Measurements from ENCODE around the gene TGM5.
"Not testable (repeated sequence)": the region's sequence is repeated elsewhere in the genome, so short reads cannot be mapped to it uniquely, and the experiment has no call there.

Gene TGM5

DNA sequence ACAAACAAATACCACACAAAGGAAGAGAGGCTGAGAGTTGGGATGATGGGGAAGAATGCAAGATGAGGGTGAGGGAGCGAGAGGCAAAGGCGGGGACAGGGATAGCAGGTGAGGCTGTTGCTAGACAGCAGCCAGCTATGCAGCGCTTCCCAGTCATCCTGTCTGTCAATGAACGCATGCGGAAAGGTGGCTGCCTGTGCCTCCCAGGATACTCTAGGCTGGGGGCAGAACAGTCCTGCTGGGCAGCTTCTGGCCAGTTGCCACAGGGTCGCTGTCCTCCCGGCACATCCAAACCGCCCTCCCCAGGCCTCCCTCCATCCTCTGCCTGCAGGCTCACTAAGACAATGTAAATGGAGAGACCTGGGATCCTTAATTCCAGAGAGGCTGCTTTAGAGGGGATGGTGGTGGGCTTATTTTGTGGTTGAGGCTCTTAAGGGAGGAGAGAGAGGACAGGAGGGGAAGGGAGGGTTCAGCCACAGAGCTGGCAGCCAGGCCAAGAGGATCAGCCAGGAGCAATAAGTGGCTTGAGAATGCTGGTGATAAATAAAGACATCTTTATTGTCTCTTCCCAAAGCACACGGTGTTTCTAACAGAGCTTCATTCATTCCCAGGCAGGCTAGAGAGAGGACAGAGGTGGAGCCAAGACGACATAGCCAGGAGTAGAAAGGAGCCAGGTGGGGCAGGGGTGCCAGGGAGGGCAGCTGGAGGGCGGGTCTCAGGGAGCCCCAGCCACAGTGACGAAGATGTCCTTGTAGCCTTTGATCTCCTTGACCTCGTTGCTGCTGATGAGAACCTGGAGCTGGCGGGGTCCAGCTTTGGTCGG, 9.2 kb upstream of the TGM5 start:
- no peak for DNase-seq (ENCODE audit: low read depth, low spot score)

DNA sequence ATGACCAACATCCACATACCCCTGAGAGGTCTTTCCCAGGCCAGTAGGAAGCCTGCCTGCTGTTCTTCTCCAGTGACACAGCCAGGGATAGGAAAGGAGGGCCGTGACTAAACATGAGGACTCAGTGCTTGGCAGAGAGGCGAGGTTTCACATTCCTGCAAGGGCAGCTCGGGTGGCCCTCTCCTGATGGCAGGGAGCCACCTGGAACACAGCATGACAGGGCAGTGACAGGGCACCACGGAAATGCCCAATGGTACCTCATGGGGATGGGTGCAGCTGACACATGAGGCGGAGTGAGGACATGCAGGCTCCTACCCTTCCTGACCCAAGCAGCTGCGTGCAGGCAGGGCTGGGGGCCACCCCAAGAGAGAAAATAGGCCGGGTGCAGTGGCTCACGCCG, 7.4 kb upstream of the TGM5 start:
- no peak for DNase-seq (ENCODE audit: low read depth, low spot score)

- DNase-seq (ENCODE audit: low read depth, low spot score): no peak
These were observed 6.5 kb upstream of the TGM5 start for GRCh38 chr15:43273243-43273642.

GRCh38 chr15:43271908-43272307, 5.2 kb upstream of the TGM5 start:
- DNase-seq (ENCODE audit: low read depth, low spot score): not testable (repeated sequence)

- DNase-seq (ENCODE audit: low read depth, low spot score): no peak
These were observed 4.1 kb upstream of the TGM5 start for GRCh38 chr15:43270676-43271306.

DNA sequence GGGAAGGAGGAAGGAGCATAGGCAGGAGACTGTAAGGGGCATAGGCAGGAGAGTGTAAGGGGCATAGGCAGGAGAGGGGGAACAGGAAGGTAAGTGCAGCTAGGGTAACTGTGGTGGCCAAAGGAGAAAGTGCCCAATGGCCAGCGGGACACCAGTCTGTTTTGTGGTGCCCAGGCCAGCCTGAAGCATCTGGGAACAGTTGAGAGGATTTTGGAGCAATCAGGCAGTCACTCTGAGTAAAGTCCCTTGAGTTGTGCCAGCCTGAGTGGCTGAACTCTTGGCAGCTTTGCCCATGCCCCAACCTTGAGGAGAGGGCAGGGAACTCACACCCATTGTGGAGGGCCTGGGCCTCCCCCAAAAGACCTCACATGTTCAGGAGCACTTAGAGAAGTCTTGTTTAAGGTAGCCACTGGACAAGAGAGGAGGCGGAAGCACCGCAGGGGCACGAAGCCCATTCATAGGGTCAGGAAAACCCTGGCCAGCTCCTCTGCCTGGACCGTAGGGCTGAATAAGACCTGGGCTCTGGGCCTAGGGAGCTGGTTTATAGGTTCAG, 3.5 kb upstream of the TGM5 start:
- no peak for DNase-seq (ENCODE audit: low read depth, low spot score)

- DNase-seq (ENCODE audit: low read depth, low spot score): no peak
These were observed 1.7 kb upstream of the TGM5 start for GRCh38 chr15:43268111-43269105.

DNA sequence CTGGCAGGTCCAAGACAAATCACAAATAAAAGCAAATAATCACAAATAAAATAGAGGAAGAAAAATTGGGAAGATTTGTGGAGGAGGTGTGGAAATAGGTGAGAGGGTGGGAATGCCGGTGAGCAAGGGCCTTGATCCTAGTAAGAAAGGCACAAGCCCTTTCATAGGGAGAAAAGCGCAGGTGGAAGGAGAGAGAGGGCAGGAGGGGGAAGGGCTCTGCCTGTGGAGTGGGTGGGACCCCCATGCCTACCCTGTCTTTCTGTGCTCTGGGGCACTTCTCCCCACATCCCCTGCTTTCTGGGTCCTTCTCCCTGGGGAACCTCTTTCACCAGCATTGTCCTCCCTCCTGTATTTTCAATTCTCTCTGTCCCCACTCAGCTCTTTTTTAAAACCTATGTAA, 711 bp upstream of the TGM5 start:
- DNase-seq (ENCODE audit: low read depth, low spot score): no peak

GRCh38 chr15:43266386-43266785, 342 bp downstream of the TGM5 start:
- no peak for DNase-seq (ENCODE audit: low read depth, low spot score)

GRCh38 chr15:43260011-43260615, 6.6 kb downstream of the TGM5 start:
- DNase-seq (ENCODE audit: low read depth, low spot score): no peak

DNA sequence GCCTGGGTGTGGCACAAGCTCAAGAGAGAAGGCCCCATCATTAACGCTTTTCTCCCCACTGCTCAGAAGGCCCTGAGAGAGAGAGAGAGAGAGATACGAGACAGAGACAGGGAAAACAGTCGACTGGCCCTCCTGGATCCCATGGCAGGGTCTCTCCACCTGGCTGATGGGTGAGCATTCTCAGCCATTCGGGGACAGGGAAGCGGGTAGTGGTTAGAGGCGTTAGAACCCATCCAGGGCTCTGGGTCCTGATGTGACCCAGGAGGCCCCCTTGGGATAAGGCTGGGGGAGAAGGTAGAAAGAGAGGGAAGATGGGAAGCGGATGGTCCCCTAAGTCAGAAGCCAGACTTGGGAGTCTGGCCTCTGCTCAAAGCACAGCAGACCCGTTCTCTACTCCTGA, 7.9 kb downstream of the TGM5 start:
- DNase-seq (ENCODE audit: low read depth, low spot score): no peak

DNA sequence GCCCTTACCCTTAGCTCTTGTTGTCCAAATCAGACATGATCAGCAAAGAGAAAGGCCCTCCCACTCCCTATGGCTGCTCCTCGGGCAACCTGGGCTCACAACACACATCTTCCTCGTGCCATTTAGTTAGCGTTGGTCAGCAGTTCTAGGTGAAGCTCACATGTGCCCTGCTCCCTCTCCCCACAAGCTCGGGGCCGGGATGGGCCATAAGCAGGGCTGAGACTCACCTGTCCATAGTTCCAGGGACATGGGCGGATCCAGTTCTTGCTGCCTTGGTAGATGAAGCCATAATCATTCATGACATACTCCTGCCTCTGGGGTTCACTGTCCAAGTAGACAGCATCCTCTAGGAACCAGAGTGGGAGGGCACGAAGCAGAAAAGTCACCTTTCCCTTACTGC, 10.4 kb downstream of the TGM5 start:
- no peak for DNase-seq (ENCODE audit: low read depth, low spot score)

DNA sequence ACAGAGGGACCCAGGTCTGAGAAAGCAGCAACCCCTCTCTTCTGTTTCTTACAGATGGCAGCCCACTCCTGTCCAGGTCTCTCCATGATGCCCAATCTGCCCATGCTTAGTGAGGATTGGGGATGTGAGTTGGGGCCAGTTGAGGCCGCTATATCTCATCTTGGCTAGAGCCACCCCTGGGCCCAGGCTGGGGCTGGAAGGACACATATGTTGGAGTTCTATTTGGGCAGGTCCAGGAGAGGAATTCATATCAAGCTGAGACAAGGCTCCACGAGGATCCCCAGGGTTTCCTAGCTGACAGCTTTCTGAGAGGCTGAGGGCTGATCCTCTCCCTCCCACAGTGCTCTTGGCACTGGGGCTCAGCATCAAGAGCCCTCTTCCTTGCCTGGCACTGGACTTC, 11.4 kb downstream of the TGM5 start:
- no peak for DNase-seq (ENCODE audit: low read depth, low spot score)

- no peak for DNase-seq (ENCODE audit: low read depth, low spot score)
These were observed 13.0 kb downstream of the TGM5 start for GRCh38 chr15:43253431-43254403.

- no peak for DNase-seq (ENCODE audit: low read depth, low spot score)
These were observed 14.9 kb downstream of the TGM5 start for GRCh38 chr15:43251871-43252250.

DNA sequence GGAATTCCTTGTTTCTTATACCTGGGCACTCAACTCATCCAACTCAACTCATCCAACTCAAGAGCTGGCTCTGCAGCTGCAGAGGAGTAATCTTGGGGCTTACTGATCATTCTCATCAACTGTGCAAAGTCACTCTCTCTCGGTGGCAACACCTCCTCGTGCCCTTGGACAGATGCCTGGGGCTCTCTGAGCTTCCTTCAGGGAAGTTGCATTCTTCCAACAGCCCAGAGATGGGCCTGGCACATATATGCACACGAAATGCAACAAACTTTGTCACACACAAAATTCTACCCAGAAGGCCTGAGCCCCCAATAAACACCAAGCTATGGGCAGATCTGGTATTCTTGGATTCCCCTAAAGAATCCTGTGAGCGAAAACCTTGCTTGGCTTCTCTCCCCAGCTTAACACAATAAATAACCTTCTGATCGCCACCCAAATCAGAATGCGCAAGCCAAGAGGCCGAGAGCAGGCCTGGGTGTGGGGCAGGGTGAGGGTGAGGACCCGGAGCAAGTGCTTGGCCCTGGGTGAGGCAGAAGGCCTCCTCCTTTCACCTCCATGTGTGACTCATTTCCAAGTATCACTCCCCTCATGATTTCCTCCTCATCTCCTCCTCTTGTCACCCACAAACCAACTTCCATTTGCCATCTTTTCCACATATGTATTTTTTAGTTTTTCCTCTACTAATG, 15.4 kb downstream of the TGM5 start:
- no peak for DNase-seq (ENCODE audit: low read depth, low spot score)

- DNase-seq (ENCODE audit: low read depth, low spot score): no peak
These were observed 15.9 kb downstream of the TGM5 start for GRCh38 chr15:43250785-43251184.

DNA sequence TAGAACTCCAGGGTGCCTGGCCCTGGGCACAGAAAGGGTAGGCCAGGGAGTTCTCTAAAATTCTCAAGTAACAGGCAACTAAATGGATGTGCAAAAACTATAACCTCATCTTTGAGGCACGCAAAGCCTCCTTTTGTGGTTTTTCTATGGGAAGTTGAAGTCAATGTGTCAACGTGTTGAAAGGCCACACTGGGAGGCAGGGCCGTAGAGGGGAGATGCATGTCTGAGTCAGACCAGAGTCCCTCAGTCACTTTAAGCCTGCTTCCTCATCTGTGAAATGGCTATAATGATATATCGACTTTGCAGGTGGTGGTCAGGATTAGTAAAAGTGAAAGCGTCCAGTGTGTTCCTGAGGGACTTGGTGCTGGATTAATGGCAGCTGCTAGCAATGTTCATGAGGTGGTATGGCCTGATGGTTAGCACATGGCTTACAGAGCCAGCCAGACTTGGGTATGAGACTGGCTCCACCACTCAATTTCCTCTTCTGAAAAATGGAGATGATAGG, 17.0 kb downstream of the TGM5 start:
- no peak for DNase-seq (ENCODE audit: low read depth, low spot score)

DNA sequence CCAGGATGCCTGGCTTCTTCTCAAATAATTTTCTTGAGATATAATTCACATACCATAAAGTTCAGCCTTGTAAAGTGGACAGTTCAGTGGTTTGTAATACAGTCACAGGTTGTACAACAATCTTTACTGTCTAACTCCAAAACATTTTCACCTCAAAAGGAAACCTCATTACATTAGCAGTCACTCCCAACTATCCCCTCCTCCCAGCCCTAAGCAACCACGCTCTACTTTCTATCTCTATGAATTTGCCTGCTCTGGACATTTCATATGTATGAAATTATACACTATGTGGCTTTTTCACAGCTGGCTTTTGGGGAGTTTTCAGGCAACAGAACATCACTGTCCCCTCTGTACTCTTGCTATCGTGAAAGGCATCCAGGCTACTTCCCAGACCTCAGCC, 17.5 kb downstream of the TGM5 start:
- DNase-seq (ENCODE audit: low read depth, low spot score): no peak
